Measurements from ENCODE around the gene BCL2A1. TPM values are rescaled to one million over a fixed set of nuclear protein-coding genes. Genes with fewer than 3 reads are reported as not detected.
"Not testable (repeated sequence)": the region's sequence is repeated elsewhere in the genome, so short reads cannot be mapped to it uniquely, and the experiment has no call there.

The BCL2A1 gene
- total RNA-seq, 1 experiment from 2014 or later, result 16.9 TPM

DNA sequence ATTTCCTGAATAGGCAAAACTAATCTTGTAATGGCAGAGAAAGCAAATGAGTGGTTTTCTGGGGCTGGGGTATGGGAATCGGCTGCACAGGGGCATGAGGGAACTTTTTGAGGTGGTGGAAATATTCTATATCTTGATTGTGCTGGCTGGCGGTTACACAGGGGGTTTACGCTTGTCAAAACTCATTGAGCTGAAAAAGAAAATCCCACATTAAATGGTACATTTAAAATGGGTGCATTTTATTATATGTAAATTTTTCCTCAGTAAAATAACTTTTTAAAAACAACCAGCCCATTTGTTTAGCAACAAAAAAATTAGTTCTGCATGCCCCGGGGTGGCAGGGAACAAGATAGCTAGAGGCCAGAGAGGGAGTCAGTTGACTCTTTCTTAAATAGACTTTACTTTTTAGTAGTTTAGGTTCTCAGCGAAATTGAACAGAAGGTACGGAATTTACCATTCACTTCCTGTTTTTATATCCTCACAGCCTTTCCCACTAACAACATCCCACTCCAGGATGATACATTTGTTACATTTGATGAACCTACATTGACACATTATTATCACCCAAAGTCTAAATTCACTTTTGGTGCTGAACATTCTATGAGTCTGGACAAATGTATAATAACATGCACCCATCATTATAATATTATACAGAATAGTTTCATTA lies 41.2 kb upstream of the BCL2A1 start:
- ChIA-PET CTCF (no interaction called here), POLR2A (ENCODE audit: unreplicated experiment) (no interaction called here)
- H2AFZ ChIP-seq (ENCODE audit: low read length), result no peak overlapping the region
- no peaks in the 10 kb centered on the region for H3K36me3 ChIP-seq (ENCODE audit: low read depth, low read length)
- peaks cover 18% of the 10 kb centered on the region for H3K4me1 ChIP-seq (ENCODE audit: insufficient read depth, low read length)
- no peak overlapping the region for H3K27ac ChIP-seq (ENCODE audit: low read length)
- TF ChIP-seq, protein P1, sequence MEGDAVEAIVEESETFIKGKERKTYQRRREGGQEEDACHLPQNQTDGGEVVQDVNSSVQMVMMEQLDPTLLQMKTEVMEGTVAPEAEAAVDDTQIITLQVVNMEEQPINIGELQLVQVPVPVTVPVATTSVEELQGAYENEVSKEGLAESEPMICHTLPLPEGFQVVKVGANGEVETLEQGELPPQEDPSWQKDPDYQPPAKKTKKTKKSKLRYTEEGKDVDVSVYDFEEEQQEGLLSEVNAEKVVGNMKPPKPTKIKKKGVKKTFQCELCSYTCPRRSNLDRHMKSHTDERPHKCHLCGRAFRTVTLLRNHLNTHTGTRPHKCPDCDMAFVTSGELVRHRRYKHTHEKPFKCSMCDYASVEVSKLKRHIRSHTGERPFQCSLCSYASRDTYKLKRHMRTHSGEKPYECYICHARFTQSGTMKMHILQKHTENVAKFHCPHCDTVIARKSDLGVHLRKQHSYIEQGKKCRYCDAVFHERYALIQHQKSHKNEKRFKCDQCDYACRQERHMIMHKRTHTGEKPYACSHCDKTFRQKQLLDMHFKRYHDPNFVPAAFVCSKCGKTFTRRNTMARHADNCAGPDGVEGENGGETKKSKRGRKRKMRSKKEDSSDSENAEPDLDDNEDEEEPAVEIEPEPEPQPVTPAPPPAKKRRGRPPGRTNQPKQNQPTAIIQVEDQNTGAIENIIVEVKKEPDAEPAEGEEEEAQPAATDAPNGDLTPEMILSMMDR (conservative IDR thresholded peaks at IDR 0.05; ENCODE audit: low read depth, low read length), result no peak
- no peak for TF ChIP-seq EZH2 (IDR thresholded peaks at IDR 0.05; ENCODE audit: low read length, unreplicated experiment)
- no peak for TF ChIP-seq EZH2phosphoT487 (IDR thresholded peaks at IDR 0.05; ENCODE audit: borderline replicate concordance, low read length)
- H3K4me3 ChIP-seq (ENCODE audit: low read length), result no peak overlapping the region
- H3F3A ChIP-seq (ENCODE audit: low read length, unreplicated experiment), result no peaks in the 10 kb centered on the region
- H3K9me3 ChIP-seq (ENCODE audit: low read length), result no peaks in the 10 kb centered on the region
- no peaks in the 10 kb centered on the region for H3K9me2 ChIP-seq (replicated peaks; ENCODE audit: low read length)
- no peak for DNase-seq
- H4K20me1 ChIP-seq (ENCODE audit: low read length), result no peaks in the 10 kb centered on the region
- no peaks in the 10 kb centered on the region for H3K79me2 ChIP-seq (ENCODE audit: low read length)
- no TSS peak for BruUV-seq (replicated peaks)
- no peak overlapping the region for H3K4me2 ChIP-seq (ENCODE audit: low read length)
- no peaks in the 10 kb centered on the region for H3K27me3 ChIP-seq (ENCODE audit: low read length)
- intact Hi-C loops (cut with micrococcal nuclease), result no loop called here
- no peak overlapping the region for H3K9ac ChIP-seq (ENCODE audit: low read length)
- ATAC-seq, result no peak

DNA sequence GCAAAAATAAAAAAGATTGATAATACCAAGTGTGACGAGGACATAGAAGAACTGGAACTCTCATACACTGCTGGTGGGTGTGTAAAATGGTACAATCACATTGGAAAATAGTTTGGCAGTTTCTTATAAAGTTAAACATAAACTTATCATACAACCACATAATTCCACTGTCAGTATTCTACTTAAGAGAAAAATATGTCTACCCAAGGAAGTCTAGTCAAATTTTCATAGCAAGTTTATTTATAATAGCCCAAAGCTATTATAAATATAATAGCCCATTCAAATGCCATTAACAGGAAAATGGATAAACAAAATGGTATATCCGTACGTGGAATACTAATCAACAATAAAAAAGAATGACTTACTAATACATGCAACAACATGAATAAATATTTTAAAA lies 40.6 kb upstream of the BCL2A1 start:
- Histone ChIP-seq H3K27me3 (ENCODE audit: low read length) (no peaks in the 10 kb centered on the region), H3K4me3 (ENCODE audit: low read length) (no peak overlapping the region), H3K9me3 (ENCODE audit: low read length) (no peaks in the 10 kb centered on the region), H3K4me2 (ENCODE audit: low read length) (no peak overlapping the region), H4K20me1 (ENCODE audit: low read length) (no peaks in the 10 kb centered on the region), H3K9ac (ENCODE audit: low read length) (no peak overlapping the region), H3K79me2 (ENCODE audit: low read length) (no peaks in the 10 kb centered on the region), H3K36me3 (ENCODE audit: low read depth, low read length) (no peaks in the 10 kb centered on the region), H3K9me2 (replicated peaks; ENCODE audit: low read length) (no peaks in the 10 kb centered on the region), H3K27ac (ENCODE audit: low read length) (no peak overlapping the region; the same call in 1 of the 2 replicates), H2AFZ (ENCODE audit: low read length) (no peak overlapping the region), H3K4me1 (ENCODE audit: insufficient read depth, low read length) (peaks cover 18% of the 10 kb centered on the region), H3F3A (ENCODE audit: low read length, unreplicated experiment) (no peaks in the 10 kb centered on the region)
- CTCF ChIA-PET, result no interaction called here
- POLR2A ChIA-PET (ENCODE audit: unreplicated experiment), result no interaction called here
- ATAC-seq (no peak), DNase-seq (no peak)
- intact Hi-C loops (cut with micrococcal nuclease), result no loop called here
- BruUV-seq (replicated peaks), result no TSS peak
- TF ChIP-seq EZH2 (IDR thresholded peaks at IDR 0.05; ENCODE audit: low read length, unreplicated experiment), result no peak
- TF ChIP-seq, protein P1 (conservative IDR thresholded peaks at IDR 0.05; ENCODE audit: low read depth, low read length), result no peak
- TF ChIP-seq EZH2phosphoT487 (IDR thresholded peaks at IDR 0.05; ENCODE audit: borderline replicate concordance, low read length), result no peak

DNA sequence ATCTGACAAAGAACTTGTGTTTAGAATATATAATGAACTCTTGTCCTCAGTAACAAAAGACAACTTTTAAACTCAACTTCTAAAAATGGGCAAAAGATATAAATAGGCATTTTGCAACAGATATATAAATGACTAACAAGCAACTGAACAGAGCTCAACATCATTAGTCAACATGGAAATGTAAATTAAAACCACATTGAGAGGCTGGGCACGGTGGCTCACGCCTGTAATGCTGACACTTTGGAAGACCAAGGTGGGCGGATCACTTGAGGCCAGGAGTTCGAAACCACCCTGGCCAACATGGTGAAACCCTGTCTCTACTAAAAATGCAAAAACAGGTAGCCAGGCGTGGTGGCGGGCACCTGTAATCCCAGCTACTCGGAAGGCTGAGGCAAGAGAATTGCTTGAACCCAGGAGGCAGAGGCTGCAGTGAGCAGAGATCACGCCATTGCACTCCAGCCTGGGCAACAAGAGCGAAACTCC lies 40.1 kb upstream of the BCL2A1 start:
- POLR2A ChIA-PET (ENCODE audit: unreplicated experiment); intact Hi-C loops (cut with micrococcal nuclease); CTCF ChIA-PET: not testable (repeated sequence)

More for the DNA sequence above, 40.1 kb upstream of the BCL2A1 start:
- not testable (repeated sequence) for H3K9me2 ChIP-seq (replicated peaks; ENCODE audit: low read length); H3K79me2 ChIP-seq (ENCODE audit: low read length); H3F3A ChIP-seq (ENCODE audit: low read length, unreplicated experiment); H3K9me3 ChIP-seq (ENCODE audit: low read length); H4K20me1 ChIP-seq (ENCODE audit: low read length); H2AFZ ChIP-seq (ENCODE audit: low read length); H3K27me3 ChIP-seq (ENCODE audit: low read length); H3K4me3 ChIP-seq (ENCODE audit: low read length); H3K36me3 ChIP-seq (ENCODE audit: low read depth, low read length)
- TSS peak; percentile 87 for BruUV-seq (replicated peaks)
- ATAC-seq (peak; percentile 53; the same call in 1 of the 2 replicates), DNase-seq (peak; percentile 48)
- 0 out of 2 replicates have a peak overlapping the region, but pooled peaks have one; percentile 39 for H3K4me2 ChIP-seq (ENCODE audit: low read length)
- peak overlapping the region; percentile 29; the same call in 1 of the 2 replicates for H3K9ac ChIP-seq (ENCODE audit: low read length)
- H3K27ac ChIP-seq (ENCODE audit: low read length), result peak overlapping the region; percentile 63
- peaks cover 18% of the 10 kb centered on the region for H3K4me1 ChIP-seq (ENCODE audit: insufficient read depth, low read length)
